Transverse colon (tissue), 3 donors: ENCODE data around the gene OR6C1.

Experiments
- CTCF ChIP-seq, 5 experiments: fragments of 200-600 bp in 3 of 5; fragments of 450-650 bp in 2 of 5; sonication (generic) in 3 of 5; IDR thresholded peaks; 1 replicate in 2 of 5; 2 replicates in 3 of 5; pipeline ENCODE4 v1.5.1; 2016 to 2017; ENCODE audit warnings: antibody characterized with exemption in 5 of 5, inconsistent platforms in 3 of 5, mild to moderate bottlenecking in 2 of 5, moderate library complexity in 1 of 5
- EP300 ChIP-seq: sonication (generic); formaldehyde crosslinking; IDR thresholded peaks from one replicate; pipeline ENCODE4 v1.6.1; 2017; ENCODE audit warnings: antibody characterized with exemption, low read depth
- POLR2A ChIP-seq: fragments of 450-650 bp; IDR thresholded peaks from one replicate; pipeline ENCODE4 v1.6.1; 2016; ENCODE audit warnings: antibody characterized with exemption, mild to moderate bottlenecking, moderate library complexity

- TF ChIP-seq CTCF (IDR thresholded peaks at IDR 0.05) (no peak), POLR2A (no peak), EP300 (no peak)
Observed at GRCh38 chr12:55336002-55336401, 21.9 kb downstream of the OR6C1 start.
